ENCODE results near the gene CALR.
"Not testable (repeated sequence)": the region's sequence is repeated elsewhere in the genome, so short reads cannot be mapped to it uniquely, and the experiment has no call there.

Gene CALR

DNA sequence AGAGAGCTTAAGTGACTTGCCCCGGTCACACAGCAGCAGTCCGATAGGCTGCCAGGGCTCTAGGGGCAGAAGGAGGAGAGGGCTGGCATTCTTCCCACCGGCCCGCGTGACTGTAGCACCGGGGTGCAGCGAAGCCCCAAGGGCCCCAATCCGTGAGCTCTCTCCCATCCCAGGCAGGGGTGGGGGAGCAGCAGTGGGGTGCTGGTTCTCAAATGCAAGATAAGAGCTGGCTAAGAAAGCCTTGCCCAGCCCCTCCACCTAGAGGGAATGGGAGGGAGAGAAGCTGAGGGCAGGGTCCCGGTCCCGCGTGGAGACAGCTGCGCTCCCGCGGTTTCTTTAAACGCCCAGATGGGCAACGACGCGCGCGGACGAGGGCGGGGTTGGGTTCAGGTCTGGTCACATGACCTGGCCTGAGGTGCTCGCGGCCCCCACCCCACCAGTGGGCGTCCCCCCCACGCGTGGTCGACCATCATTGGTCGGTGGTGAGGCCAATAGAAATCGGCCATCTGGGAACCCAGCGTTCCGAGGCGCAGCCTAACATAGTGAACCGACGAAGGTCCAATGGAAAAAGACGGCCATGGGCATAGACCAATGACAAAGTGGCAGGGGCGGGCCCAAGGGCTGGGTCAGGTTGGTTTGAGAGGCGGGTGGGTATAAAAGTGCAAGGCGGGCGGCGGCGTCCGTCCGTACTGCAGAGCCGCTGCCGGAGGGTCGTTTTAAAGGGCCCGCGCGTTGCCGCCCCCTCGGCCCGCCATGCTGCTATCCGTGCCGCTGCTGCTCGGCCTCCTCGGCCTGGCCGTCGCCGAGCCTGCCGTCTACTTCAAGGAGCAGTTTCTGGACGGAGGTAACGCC, at the start of gene CALR:
TSS of gene CALR (plus strand) at position 683 of the 852 bp plus-strand sequence. CDS start at position 754, 71 bp downstream.
- DNase-seq = peak; percentile 100

DNA sequence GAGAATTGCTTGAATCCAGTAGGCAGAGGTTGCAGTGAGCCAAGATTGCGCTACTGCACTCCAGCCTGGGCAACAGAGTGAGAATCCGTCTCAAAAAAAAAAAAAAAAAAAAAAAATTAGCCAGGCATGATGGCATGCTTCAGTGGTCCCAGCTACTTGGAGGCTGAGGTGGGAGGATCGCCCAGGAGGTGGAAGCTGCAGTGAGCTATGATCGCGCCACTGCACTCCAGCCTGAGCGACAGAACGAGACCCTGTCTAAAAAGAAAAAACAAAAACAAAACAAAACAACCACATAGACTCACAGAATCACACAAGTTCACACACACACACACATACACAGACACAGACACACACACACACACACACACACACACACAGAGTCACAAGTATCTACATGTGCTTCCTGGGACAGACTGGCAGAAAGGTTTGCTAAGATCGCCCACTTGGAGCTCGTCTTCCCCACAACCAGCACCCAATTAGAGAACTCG, 48.1 kb upstream of the CALR start:
- DNase-seq = not testable (repeated sequence)

DNA sequence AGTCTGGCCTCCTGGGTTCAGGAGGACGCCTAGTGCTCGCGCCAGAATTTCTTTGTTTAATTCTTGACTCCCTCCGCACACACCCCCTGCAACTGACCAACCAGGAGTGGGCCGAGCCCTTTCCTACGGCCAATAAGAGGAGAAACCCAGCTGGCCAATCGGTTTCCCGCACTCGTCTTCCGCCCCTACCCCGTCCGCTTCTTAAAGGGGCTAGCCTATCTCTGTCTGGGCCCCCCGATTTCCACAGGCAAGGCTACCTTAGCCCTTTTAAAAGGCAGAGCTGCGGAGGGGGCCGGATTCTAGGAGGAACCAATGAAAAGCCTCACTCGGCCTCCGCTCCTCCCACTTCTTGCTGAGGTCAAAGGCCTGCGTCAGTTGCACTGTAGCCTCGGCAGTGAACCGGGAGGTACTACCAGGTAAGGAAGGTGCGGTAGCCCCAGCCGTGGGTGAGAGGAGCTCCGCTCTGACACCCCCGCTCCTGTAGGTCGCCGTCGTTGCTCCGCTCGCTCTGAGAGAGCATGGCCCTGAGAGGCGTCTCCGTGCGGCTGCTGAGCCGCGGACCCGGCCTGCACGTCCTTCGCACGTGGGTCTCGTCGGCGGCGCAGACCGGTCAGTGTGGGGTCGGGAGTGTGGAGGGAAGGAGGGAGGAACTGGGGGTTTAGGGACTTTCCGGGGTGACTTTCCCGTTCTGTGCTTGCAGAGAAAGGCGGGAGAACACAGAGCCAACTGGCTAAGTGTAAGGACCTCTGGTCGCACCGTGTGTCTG, 47.4 kb upstream of the CALR start, which contains the start of gene GCDH:
TSS of gene GCDH (plus strand) at position 374 of the 766 bp plus-strand sequence. CDS start at position 519, 145 bp downstream.
- DNase-seq = peak; percentile 98

DNA sequence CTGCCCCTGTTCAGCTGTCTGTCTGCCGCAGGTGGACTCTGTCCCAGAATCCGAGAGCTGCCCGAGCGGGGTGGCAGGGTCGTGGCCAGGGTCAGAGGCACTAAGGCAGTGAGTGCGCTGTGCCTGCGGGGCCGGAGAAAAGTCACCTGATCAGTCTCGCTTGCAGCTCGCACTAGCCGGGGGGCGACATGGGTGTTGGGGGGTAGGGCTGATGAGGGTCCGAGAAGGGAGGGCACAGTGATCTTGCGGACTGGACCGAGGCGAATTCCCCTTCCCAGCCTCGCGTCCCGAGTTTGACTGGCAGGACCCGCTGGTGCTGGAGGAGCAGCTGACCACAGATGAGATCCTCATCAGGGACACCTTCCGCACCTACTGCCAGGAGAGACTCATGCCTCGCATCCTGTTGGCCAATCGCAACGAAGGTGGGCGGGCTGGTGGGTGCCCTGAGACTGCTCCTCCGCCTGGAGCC, 46.8 kb upstream of the CALR start:
- no peak for DNase-seq

DNA sequence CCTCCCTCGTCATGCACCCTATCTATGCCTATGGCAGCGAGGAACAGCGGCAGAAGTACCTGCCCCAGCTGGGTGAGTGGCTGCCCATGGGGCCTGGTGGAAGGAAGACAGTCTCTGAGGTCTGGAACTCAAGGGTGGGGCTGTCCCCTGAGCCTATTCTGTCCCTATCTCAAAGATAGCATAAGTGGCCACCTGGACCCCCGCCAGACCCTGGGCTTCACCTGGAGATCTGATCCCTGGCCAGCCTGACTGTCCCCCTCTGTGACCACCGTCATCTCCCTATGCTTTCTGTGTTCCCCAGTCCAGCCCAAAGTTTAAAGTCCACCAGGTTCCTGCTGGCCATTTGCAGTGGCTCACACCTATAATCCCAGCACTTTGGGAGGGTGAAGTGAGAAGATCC, 44.8 kb upstream of the CALR start:
- no peak for DNase-seq

DNA sequence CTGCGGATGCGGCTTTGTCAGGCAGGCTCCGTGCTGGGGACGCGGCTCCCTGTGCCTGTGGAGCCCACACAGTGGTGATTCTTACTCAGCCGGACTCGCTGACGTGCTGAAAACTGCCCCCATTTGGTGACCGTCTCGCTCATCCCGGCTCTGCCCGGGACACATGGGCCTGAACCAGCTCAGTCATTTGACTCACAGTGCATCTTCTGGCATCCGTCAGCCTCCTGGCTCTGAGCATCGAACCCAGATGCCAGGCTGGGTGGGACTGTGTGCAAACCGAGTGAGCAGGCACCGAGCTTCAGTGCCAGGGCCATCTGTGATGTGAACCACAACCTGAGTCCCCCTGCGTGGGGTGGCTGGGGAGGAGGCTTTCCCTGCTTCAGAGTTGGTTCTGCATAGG, 41.9 kb upstream of the CALR start:
- DNase-seq = no peak

DNA sequence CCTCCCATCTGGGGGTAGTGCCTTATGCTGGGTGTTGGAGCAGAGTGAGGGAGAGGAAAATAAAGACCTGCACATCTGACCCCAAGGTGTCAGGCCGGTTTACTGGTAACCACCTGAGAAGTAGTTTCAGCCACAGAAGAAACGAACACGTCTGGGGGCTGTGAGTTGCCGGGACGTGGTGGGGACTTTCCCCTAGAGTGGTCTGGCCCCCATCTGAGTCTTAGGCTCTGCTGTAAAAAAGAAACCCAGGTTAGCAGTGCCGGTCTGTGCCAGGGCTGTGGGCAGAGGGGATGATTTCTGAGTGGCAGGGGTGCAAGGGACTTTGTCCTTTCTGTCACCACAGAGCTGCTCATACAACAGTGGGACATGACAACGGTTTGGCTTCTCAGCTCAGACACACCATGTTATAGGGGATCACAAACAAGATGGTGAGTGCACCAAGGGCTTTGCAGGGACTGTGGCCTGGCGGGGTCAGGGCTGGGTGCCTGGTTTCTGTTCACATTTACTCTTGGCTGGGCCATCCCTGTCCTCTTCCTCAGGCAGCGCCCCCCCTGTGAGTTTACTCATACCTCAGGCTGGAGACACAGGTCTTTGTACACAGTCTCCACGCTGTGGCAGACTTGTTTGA, 38.4 kb upstream of the CALR start:
- no peak for DNase-seq

DNA sequence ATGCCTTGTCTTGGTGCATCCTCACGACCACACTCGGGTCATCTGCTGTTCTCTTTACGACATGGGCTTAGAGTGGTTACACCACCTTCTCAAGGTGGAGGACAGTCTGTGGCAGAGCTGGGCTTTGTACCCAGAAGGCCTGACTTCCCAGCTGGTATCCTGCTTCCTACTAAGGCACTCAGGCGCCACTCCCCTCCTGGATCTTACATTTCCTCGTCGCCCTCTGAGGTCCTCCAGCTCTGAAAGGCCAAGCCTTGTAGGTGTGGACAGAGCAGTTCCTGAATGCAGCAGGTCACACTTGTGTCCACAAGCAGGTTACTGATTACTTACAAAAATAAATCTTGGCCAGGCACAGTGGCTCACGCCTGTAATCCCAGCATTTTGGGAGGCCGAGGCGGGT, 31.2 kb upstream of the CALR start:
- no peak for DNase-seq

DNA sequence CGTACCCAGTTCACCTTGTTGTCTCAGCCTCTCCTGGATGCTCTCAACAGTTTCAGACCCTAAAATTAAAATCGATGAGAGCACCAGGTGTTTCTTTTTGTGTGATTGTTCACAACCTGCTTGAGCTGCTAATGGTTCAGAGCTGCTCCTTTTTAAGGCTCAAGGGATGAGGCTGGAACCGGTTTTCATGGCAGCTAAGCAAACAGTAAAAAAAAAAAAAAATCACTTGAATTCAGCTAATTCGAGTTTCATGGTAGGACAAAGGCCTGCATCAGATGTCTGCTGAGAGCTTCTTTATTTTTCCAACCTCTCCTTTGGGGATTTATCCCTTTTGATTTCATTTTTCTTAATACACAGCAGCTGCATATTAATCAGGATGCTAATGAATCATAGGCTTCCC, 25.8 kb upstream of the CALR start:
- no peak for DNase-seq

DNA sequence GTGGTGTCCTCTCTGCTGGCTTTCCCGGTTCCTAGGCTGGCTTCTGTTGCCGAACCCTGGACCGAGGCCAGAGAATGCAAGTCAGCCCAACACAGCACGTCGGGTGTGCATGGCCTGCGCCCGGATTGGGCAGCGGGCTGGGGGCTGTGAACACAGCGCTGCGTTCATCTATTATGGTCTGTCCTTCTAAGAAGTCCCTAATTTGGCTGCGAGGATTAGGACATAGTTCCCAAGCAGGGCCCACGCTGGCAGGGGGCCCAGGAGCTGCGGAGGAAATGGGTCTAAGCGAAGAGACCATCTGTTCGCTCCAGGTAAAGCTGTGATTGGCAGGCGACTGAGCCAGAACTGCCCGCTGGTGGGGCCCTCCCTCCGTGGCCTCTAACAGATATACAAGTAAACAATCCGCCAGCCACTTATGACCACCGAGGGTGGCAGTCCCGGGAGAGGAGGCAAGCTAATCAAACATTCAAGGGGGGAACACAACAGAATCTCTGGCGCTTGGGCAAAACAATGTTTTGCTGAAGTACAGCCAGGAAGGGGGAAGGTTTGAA, 25.3 kb upstream of the CALR start:
- DNase-seq = peak; percentile 86

DNA sequence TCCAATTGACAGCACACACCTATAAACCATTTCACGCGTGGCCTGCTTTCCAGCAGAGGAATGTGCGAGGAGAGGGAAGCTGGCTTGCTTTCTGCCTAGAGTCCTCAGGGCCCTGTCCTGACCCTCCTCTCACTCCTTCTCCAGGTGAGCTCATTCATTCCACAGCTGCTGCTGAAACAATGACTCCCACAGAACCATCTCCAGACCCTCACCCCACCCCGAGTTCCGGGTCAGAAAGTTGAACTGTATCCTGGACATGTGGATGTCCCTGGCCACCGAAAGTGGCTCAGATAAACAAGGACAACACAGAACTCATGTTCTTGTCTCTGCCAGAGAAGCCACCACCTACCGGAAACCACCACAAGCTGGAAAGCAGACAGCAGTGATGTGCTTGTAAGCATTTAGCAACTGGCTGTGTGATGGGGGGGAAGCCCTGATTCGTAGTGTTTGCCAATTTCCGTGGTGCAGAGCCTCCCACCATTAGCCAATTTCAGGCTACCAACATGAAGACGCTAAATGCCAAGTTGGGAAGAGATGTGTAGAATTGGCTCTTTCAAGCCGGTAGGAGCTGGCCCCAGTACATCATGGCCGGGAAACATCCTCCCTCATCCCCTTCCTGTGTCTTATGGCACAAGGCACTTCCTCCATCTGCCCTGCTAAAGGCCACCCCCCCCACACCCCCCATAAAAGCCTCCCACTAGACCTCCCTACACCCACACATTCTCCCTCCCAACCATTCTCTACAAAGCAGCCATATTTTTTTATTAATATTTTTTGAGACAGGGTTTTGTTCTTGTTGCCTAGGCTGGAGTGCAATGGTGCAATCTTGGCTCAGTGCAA, 24.3 kb upstream of the CALR start:
- peak; percentile 69 for DNase-seq

DNA sequence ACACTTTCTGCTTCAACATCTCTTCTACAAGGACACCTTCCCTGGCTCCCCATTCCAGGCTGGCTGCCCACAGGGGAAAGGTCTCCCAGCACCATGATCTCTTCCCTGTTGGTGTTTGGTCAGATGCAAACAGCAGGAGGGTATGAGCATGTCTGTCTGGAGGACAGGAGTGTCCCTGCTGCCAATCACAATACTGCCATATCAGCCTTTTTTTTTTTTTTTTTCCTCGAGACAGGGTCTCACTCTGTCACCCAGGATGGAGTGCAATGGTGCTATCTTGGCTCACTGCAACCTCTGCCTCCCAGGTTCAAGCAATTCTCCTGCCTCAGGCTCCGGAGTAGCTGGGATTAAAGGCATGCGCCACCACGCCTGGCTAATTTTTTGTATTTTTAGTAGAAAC, 22.5 kb upstream of the CALR start:
- not testable (repeated sequence) for DNase-seq

DNA sequence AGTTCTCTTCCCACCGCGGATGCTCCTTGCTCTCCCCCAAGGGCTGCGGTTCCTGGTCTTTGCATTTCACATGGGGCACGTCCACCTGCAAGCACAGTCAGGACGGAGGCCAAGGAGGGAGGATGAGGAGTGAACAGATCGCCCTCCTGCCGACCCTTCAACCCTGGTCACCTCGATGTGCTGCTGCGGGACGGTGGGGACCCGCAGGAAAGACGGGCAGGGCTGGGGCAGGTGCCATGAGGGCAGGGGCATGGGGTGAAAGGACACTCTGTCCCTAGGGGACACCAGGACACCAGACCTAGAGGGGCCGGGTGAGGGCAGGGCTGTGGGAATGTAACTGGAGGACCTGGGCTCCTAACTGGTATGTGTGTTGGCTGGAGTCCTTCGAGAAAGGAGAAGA, 20.2 kb upstream of the CALR start:
- no peak for DNase-seq

DNA sequence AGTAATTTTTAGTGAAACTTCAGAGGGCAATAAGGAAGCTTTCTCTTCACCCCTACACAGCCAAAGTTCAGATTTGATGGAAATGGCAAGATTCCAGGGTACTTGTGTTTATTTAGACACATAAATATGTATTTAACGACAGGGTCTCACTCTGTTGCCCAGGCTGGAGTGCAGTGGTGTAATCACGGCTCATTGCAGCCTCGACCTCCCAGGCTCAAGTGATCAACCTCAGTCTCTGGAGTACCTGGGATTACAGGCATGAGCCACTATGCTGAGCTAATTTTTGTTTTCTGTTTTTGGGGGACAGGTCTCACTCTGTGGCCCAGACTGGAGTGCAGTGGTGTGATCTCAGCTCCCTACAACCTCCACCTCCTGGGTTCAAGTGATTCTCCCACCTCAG, 17.4 kb upstream of the CALR start:
- no peak for DNase-seq

DNA sequence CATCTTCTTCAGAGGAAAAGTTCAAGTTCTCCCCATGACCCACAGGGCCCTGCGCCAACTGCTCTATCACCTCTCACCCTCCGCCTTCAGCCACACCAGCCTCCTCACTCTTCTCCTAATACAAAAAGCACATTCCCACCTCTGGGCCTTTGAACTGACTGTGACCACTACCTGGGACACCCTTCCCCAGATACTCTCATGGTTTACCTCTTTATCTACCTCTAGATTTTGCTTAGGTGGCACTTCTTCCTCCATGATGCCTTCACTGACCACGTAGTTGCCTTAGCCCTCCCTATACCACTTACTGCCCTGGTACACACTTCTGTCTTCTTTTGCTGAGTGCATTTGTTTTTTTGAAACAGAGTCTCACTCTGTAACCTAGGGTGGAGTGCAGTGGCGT, 15.4 kb upstream of the CALR start:
- no peak for DNase-seq

DNA sequence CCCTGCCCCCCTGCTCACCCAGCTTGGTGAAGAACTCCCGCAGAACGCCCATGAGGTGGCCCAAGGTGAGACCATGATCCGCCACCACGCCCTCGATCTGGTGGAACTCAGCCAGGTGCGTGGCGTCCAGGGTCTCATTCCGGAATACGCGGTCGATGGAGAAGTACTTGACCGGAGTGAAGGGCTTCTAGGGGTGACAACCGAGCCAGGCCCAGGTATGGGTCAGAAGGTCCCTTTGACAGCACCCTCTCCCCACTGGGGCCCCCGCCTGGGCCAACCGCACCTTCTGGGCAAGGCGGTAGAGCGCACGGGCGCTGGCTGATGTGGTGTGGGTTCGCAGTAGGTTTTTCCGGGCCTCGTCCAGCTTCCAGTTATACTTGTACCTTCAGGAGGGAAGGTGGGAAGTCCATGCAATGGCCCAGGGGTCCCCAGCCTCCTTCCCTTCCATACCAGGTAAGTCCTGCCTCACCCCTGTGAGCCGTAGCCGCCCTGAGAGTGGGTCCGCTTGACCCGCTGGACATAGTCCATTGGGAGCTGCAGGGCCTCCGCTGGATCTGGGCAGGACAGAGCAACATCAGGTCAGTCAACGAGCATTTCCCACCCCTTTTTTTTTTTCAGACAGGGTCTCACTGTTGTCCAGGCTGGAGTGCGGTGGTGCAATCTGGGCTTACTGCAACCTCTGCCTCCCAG, 13.6 kb upstream of the CALR start:
- DNase-seq = no peak

DNA sequence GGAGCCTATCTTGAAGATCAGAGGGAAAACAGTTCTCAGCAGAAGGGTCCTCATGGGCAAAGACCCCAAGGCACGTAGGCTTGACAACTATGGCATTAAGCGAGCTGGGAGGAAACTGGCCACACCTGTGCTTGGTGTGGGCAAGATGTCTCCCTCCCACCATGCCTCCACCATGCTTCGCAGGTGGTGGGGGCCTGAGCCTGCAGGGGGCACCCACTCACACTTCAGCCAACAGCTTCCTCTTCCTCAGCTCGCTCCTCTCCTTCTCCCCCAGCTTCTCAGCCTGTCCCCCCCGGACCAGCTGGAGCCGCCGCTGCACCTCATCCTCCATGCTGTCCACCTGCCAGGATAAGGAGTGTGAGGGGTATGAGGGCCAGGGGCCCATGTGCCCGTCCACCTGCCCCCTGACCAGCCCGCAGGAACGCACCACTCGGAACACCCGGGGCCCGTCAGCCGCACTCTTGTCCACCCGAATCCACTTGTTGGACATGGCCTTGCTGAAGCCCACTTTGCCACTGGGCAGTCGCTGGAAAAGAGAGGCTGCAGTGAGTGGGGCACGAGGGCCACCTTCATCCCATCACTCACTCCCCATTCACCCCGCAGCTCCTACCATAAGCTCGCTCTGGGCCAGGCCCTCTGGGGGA, 8.3 kb upstream of the CALR start:
- no peak for DNase-seq

DNA sequence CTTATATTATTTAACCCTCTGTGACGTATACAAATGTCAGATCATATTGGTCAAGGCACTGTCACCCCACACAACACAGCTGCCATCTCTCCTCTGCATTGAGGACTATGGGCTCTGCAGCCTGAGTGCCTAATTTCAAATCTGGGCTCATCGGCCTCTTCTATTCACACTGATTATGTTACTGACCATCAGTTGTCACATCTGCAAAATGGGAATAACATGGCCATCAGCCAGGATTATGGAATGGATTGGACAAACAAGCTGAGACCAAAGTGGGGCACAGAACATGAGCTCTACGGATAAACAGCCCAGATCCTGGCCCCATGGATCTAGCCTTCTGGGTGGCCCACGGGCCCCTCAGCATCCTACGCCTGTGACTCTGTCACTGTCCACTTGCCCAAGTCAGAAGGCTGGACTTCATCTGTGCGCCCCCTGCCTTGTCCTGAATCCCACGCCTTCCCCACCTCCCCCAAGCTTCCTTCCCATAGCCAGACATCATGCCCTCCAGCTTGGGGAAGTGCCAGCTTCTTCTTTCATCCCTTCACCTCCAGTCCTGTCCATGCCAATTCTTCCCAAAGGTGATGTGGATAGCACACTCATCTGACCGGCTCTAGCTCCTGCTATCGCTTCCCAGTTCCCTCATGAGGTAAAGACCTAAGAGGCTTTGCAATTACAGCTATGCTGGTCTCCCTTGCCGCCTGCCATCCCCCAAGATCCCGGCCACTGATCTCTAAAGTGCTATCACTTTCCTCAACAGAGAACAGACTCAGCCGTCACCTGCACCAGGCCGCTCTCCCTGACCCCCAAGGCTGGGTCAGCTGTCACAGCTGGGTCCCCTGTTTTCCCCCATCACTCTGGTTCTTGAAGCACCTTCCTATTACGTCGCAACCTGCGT, 5.8 kb upstream of the CALR start:
- no peak for DNase-seq

DNA sequence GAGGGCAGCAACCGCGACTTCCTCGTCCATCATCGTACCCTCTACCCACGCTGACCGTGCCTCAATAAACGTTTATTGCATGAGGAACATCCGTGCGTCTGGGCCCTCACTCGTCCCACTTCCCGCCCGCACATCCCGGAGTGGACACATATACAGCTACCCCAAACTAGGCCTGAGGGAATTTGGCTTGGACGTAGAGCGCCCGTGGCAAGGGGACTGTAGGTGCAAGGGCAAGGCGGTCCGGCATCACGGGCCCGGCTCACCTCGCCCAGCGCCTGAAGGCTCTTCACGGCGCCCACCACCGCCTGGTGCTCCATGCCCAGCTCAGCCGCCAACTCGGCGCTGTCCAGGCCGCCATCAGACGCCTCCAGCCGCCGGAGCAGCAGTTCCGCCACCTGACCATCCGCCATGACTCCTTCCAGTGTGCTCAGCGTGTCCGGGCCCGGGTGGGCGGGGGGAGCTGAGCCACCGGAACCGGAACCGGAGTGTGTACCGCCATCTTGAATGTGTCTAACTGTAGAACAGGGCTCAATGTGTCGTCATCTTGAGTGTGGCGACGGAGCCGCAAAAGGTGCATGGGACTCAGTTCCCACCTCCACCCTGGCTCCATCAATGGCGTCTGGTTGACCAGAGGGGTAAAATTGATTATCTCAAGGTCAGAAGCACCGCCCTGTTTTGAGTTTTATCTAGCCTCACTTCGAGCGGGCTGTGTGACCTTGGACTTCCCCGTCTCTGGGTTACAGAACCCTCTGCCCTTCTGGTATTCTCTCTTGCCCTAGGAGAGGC, 4.9 kb upstream of the CALR start, which contains the start of gene FARSA:
TSS of gene FARSA (minus strand) at position 425 of the 786 bp plus-strand sequence. CDS start at position 410, 15 bp downstream.
- peak; percentile 97 for DNase-seq

Data from femur (tissue), 1 donor.